ENCODE data around the gene SCN1A. TPM values are rescaled to one million over a fixed set of nuclear protein-coding genes. Genes with fewer than 3 reads are reported as not detected.

SCN1A gene
- total and polyA plus RNA-seq, 2 of the 13 experiments (the other 11 are each of a cell fraction or from before 2014, with no cell fraction given) = 19.9 to 39.4 TPM

DNA sequence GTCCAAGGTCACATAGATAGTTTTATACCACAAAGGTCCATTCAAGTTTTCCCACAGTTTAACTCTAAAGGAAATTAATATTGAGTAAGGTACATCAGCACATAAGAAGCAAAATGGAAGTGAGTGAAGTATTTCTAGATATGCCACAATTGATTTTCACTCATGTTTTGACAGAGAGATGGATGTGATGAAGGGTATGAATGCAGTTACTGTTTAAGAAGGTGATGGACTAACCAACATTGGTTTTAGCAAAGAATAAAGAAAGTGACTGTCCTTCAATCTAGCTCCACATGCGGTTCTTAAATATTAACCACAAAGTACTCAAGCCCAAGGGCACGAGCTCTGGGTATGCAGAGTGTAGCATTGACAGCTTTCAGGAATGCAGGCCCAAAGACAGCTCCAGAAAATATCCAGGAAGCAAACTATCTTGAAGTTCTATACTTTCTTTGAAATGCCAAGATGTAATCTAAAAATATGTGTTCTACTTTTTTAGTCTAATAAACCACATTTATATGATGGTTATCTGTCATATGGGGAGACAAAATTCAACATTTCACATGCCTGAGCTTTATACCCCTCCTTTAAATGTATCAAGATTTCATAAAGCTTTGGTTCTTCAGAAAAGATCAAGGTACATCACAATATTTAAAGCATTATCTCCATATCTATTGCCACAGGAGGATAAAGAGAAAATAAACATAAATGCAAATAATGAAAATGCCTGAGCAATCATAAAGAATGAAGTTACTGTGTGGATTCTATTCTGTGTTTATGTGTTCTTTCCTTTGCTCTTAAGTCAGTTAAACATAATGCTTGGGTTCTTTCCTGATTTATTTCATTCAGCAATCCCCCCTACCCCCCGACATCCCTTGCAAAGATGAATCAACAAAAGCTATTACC, 6.7 kb upstream of the SCN1A start (continued):
- TF ChIP-seq NONO (IDR thresholded peaks at IDR 0.05) (no peak), NONO (CRISPR knock-in tag; conservative IDR thresholded peaks at IDR 0.05) (no peak; the same call in 1 of the 2 replicates), HMG20A (CRISPR knock-in tag; IDR thresholded peaks at IDR 0.05; ENCODE audit: borderline replicate concordance) (peak; percentile 97), ZNF432 (CRISPR knock-in tag; IDR thresholded peaks at IDR 0.05; ENCODE audit: borderline replicate concordance) (no peak), ZBTB8A (CRISPR knock-in tag; IDR thresholded peaks at IDR 0.05; ENCODE audit: borderline replicate concordance, low read depth) (no peak), MED13 (CRISPR knock-in tag; IDR thresholded peaks at IDR 0.05) (peak; percentile 95), ZBTB20 (CRISPR knock-in tag; IDR thresholded peaks at IDR 0.05; ENCODE audit: borderline replicate concordance, low read depth) (peak; percentile 96; the same call in 1 of the 2 replicates), SRSF4 (IDR thresholded peaks at IDR 0.05; ENCODE audit: low read depth, low read length, poor library complexity, severe bottlenecking) (no peak), CREB1 (IDR thresholded peaks at IDR 0.05) (no peak), CREB1 (CRISPR knock-in tag; IDR thresholded peaks at IDR 0.05) (peak; percentile 89), ZNF746 (CRISPR knock-in tag; IDR thresholded peaks at IDR 0.05) (no peak), U2AF1 (optimal IDR thresholded peaks at IDR 0.05; ENCODE audit: low read depth, low read length) (no peak), ZSCAN20 (CRISPR knock-in tag; IDR thresholded peaks at IDR 0.05; ENCODE audit: borderline replicate concordance) (no peak), ZNF333 (CRISPR knock-in tag; IDR thresholded peaks at IDR 0.05; ENCODE audit: borderline replicate concordance) (no peak), NCOA1 (CRISPR knock-in tag; IDR thresholded peaks at IDR 0.05) (0 out of 2 replicates have a peak, but pooled peaks have one; percentile 79), PRPF4 (IDR thresholded peaks at IDR 0.05; ENCODE audit: low read depth, low read length, poor library complexity, severe bottlenecking) (no peak), SOX6 (IDR thresholded peaks at IDR 0.05) (no peak), SOX6 (CRISPR knock-in tag; IDR thresholded peaks at IDR 0.05) (peak; percentile 92), SAFB2 (CRISPR knock-in tag; IDR thresholded peaks at IDR 0.05; ENCODE audit: borderline replicate concordance, low read depth) (no peak), ZSCAN9 (CRISPR knock-in tag; IDR thresholded peaks at IDR 0.05; ENCODE audit: borderline replicate concordance) (peak; percentile 86; the same call in 1 of the 2 replicates), POLR2A (IDR thresholded peaks at IDR 0.05; ENCODE audit: insufficient read depth in 1 of 2, low read depth in 2 of 2, low read length in 2 of 2) (peak; percentile 41 to 86; a peak in 3 of 4 replicates)
- TF ChIP-seq, protein P1, sequence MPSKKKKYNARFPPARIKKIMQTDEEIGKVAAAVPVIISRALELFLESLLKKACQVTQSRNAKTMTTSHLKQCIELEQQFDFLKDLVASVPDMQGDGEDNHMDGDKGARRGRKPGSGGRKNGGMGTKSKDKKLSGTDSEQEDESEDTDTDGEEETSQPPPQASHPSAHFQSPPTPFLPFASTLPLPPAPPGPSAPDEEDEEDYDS (CRISPR knock-in tag; IDR thresholded peaks at IDR 0.05) = peak; percentile 83
- TF ChIP-seq, protein P2, sequence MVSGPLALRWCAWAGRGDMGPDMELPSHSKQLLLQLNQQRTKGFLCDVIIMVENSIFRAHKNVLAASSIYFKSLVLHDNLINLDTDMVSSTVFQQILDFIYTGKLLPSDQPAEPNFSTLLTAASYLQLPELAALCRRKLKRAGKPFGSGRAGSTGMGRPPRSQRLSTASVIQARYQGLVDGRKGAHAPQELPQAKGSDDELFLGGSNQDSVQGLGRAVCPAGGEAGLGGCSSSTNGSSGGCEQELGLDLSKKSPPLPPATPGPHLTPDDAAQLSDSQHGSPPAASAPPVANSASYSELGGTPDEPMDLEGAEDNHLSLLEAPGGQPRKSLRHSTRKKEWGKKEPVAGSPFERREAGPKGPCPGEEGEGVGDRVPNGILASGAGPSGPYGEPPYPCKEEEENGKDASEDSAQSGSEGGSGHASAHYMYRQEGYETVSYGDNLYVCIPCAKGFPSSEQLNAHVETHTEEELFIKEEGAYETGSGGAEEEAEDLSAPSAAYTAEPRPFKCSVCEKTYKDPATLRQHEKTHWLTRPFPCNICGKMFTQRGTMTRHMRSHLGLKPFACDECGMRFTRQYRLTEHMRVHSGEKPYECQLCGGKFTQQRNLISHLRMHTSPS (CRISPR knock-in tag; IDR thresholded peaks at IDR 0.05; ENCODE audit: low read depth) = no peak
- TF ChIP-seq, protein P3, sequence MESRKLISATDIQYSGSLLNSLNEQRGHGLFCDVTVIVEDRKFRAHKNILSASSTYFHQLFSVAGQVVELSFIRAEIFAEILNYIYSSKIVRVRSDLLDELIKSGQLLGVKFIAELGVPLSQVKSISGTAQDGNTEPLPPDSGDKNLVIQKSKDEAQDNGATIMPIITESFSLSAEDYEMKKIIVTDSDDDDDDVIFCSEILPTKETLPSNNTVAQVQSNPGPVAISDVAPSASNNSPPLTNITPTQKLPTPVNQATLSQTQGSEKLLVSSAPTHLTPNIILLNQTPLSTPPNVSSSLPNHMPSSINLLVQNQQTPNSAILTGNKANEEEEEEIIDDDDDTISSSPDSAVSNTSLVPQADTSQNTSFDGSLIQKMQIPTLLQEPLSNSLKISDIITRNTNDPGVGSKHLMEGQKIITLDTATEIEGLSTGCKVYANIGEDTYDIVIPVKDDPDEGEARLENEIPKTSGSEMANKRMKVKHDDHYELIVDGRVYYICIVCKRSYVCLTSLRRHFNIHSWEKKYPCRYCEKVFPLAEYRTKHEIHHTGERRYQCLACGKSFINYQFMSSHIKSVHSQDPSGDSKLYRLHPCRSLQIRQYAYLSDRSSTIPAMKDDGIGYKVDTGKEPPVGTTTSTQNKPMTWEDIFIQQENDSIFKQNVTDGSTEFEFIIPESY (CRISPR knock-in tag; IDR thresholded peaks at IDR 0.05) = peak; percentile 47; the same call in 1 of the 2 replicates
- TF ChIP-seq, protein P4, sequence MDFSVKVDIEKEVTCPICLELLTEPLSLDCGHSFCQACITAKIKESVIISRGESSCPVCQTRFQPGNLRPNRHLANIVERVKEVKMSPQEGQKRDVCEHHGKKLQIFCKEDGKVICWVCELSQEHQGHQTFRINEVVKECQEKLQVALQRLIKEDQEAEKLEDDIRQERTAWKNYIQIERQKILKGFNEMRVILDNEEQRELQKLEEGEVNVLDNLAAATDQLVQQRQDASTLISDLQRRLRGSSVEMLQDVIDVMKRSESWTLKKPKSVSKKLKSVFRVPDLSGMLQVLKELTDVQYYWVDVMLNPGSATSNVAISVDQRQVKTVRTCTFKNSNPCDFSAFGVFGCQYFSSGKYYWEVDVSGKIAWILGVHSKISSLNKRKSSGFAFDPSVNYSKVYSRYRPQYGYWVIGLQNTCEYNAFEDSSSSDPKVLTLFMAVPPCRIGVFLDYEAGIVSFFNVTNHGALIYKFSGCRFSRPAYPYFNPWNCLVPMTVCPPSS (IDR thresholded peaks at IDR 0.05) = no peak
